ENCODE data around the gene ADAD1.
"Not testable (repeated sequence)": the region's sequence is repeated elsewhere in the genome, so short reads cannot be mapped to it uniquely, and the experiment has no call there.

ADAD1 gene

DNA sequence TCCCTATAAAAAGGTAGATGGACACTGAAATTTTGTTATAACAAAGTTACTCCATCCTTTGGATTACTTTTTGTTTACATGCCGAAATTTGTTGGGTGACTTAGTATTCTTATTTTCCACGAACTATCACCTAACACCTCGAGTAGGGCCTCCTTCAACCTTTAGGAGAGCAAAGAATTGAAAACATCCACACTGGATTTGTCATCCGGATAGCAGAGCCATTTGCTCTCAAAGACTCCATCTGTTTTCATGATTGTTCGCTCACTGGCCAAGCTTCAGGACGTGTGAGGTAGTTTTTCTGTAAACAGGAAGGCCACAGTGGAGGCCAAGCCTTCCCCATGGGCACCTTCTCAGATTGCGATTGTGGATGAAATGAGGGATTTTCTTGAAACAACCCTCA lies at the start of gene ADAD1:
TSS of gene ADAD1 (plus strand) at position 301 of the 400 bp plus-strand sequence. CDS start 1,059 bp downstream, outside the sequence.
- Histone ChIP-seq H3K9ac (ENCODE audit: low read depth, low read length) (no peak within 1 kb of the TSS), H3K9me3 (ENCODE audit: insufficient read depth, low read depth, low read length) (no peaks in the 10 kb centered on the region), H3K27ac (ENCODE audit: low read length) (no peak within 1 kb of the TSS), H3K27me3 (ENCODE audit: insufficient read depth, low read length) (no peaks in the 10 kb centered on the region), H3K4me3 (ENCODE audit: low read length) (no peak within 1 kb of the TSS), H3K4me1 (ENCODE audit: insufficient read depth, low read length) (no peaks in the 10 kb centered on the region), H3K36me3 (ENCODE audit: insufficient read depth, low read depth, low read length) (no peaks in the 10 kb centered on the region)

DNA sequence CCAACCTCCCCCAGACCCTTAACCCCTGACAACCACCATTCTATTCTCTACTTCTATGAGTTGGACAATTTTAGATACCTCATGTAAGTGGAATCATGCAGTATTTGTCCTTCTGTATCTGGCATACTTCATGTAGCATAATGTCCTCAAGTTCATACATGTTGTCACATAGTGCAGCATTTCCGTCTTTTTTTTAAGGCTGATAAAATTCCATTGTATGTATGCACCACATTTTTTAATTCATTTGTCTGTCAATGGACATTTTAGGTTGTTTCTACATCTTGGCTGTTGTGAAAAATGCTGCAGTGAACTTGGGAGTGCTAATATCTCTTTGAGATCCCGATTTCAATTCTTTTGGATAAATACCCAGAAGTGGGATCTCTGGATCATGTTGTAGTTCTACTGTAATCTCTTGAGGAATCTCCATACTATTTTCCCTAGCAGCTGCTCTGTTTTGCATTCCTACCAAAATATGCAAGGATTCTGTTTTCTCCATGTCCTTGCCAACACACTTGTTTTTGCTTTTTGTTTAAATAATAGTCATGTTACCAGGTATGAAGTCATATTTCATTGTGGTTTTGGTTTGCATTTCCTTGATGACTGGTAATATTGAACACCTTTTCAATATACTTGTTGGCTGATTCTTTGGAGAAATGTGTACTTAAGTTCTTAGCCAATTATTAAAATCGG lies 48.8 kb upstream of the ADAD1 start:
- H3K9ac ChIP-seq (ENCODE audit: low read depth, low read length): no peak overlapping the region
- no peak overlapping the region for H3K4me3 ChIP-seq (ENCODE audit: low read length)
- peaks cover 21% of the 10 kb centered on the region for H3K36me3 ChIP-seq (ENCODE audit: insufficient read depth, low read depth, low read length)
- no peaks in the 10 kb centered on the region for H3K4me1 ChIP-seq (ENCODE audit: insufficient read depth, low read length)
- no peak overlapping the region for H3K27ac ChIP-seq (ENCODE audit: low read length)
- H3K27me3 ChIP-seq (ENCODE audit: insufficient read depth, low read length): no peaks in the 10 kb centered on the region
- no peaks in the 10 kb centered on the region for H3K9me3 ChIP-seq (ENCODE audit: insufficient read depth, low read depth, low read length)

DNA sequence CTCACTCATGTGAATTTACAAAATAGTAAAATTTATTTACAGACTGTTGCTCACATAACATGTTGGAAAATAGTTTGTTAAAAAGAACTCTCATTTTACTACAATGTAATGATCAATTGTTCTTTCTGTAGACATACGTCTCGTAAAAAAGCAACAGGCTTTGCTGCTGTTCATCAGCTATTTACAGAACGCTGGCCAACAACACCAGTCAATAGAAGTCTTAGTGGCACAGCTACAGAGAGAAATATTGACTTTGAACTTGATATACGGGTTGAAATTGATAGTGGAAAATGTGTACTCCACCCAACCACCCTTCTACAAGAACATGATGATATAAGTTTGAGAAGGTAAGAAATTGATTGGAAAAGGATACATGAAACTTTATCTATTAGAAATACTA lies 47.6 kb upstream of the ADAD1 start:
- no peaks in the 10 kb centered on the region for H3K27me3 ChIP-seq (ENCODE audit: insufficient read depth, low read length)
- H3K4me3 ChIP-seq (ENCODE audit: low read length): no peak overlapping the region
- H3K4me1 ChIP-seq (ENCODE audit: insufficient read depth, low read length): no peaks in the 10 kb centered on the region
- H3K27ac ChIP-seq (ENCODE audit: low read length): no peak overlapping the region
- H3K9ac ChIP-seq (ENCODE audit: low read depth, low read length): no peak overlapping the region
- peaks cover 28% of the 10 kb centered on the region for H3K36me3 ChIP-seq (ENCODE audit: insufficient read depth, low read depth, low read length)
- H3K9me3 ChIP-seq (ENCODE audit: insufficient read depth, low read depth, low read length): no peaks in the 10 kb centered on the region

DNA sequence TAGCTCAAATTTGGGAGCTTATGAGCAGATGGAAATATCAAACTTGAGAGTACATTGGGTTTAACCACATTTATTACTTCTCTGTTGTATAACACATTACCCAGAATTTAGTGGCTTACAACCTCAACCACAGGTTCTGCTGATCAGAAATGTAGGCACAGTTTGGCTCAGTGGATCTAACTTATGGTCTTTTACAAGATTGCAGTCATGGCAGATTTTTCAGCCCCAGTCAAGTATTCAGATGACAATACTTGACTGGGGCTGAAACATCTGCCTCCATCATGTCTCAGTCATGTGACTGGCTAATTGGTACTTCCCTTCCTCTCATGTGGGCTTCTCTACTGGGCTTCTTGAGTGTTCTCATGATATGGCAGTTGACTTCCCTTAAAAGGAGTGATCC lies 44.0 kb upstream of the ADAD1 start:
- Histone ChIP-seq H3K4me1 (ENCODE audit: insufficient read depth, low read length) (no peaks in the 10 kb centered on the region), H3K36me3 (ENCODE audit: insufficient read depth, low read depth, low read length) (peaks cover 31% of the 10 kb centered on the region), H3K9ac (ENCODE audit: low read depth, low read length) (no peak overlapping the region), H3K27ac (ENCODE audit: low read length) (no peak overlapping the region), H3K27me3 (ENCODE audit: insufficient read depth, low read length) (no peaks in the 10 kb centered on the region), H3K9me3 (ENCODE audit: insufficient read depth, low read depth, low read length) (no peaks in the 10 kb centered on the region), H3K4me3 (ENCODE audit: low read length) (no peak overlapping the region)

DNA sequence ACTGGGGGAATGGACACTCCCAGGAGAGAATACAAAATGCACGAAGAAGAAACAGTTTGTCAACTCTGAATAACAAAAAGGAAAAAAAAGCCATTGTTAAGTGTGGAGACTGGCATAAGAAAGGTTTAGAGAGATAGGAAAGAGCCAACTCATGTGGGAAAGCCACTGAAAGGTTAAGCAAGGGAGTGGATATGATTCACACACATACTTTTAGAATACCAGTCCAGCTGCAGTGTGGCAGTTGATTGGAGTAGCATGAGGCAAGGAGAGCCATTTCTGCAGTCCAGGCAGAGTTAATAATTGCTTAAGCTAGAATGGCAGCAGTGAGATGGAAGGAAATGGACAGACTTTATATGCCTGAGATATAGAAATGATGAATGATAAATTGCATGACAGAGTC lies 36.9 kb upstream of the ADAD1 start:
- no peak overlapping the region for H3K9ac ChIP-seq (ENCODE audit: low read depth, low read length)
- no peaks in the 10 kb centered on the region for H3K4me1 ChIP-seq (ENCODE audit: insufficient read depth, low read length)
- H3K36me3 ChIP-seq (ENCODE audit: insufficient read depth, low read depth, low read length): peaks cover 18% of the 10 kb centered on the region
- no peaks in the 10 kb centered on the region for H3K9me3 ChIP-seq (ENCODE audit: insufficient read depth, low read depth, low read length)
- H3K27me3 ChIP-seq (ENCODE audit: insufficient read depth, low read length): no peaks in the 10 kb centered on the region
- no peak overlapping the region for H3K4me3 ChIP-seq (ENCODE audit: low read length)
- no peak overlapping the region for H3K27ac ChIP-seq (ENCODE audit: low read length)

DNA sequence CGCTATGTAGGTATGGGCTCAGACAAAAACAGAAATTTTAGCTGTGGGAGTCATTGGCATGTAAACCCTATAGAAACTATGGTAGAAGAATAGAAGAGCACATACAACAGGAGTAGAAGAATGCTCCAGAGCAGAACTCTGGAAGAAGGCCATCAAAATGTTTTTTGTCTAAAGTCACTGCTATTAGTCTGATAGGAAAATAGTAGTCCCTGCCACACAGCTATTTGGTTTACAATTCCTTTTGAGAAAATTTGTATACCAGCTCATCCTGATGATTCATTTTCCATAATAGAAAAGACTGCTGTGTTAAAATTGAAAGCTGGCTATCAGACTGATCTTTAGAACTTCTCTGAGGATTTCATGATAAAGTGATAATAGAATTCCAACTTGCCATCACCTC lies 32.8 kb upstream of the ADAD1 start:
- H3K9me3 ChIP-seq (ENCODE audit: insufficient read depth, low read depth, low read length): no peaks in the 10 kb centered on the region
- no peak overlapping the region for H3K9ac ChIP-seq (ENCODE audit: low read depth, low read length)
- no peaks in the 10 kb centered on the region for H3K27me3 ChIP-seq (ENCODE audit: insufficient read depth, low read length)
- no peak overlapping the region for H3K4me3 ChIP-seq (ENCODE audit: low read length)
- peaks cover 49% of the 10 kb centered on the region for H3K36me3 ChIP-seq (ENCODE audit: insufficient read depth, low read depth, low read length)
- H3K4me1 ChIP-seq (ENCODE audit: insufficient read depth, low read length): no peaks in the 10 kb centered on the region
- no peak overlapping the region for H3K27ac ChIP-seq (ENCODE audit: low read length)

DNA sequence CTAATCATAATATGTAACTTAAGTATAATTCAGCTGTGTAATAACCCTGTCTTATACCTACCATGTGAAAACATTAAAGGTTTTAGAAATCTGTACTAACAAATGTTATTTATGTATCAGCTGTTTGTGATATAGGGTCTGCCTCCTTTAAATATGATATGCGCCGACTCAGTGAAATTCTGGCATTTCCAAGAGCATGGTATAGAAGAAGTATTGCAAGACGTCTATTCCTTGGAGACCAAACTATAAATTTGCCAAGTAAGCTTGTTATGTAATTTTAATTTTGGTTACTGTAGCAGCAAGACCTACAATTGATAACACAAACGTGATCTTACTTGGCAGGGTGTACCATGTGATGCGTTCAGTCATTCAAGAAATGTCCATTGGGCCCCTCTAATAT lies 32.3 kb upstream of the ADAD1 start:
- H3K9ac ChIP-seq (ENCODE audit: low read depth, low read length): no peak overlapping the region
- no peak overlapping the region for H3K4me3 ChIP-seq (ENCODE audit: low read length)
- no peak overlapping the region for H3K27ac ChIP-seq (ENCODE audit: low read length)
- H3K9me3 ChIP-seq (ENCODE audit: insufficient read depth, low read depth, low read length): no peaks in the 10 kb centered on the region
- H3K27me3 ChIP-seq (ENCODE audit: insufficient read depth, low read length): no peaks in the 10 kb centered on the region
- H3K36me3 ChIP-seq (ENCODE audit: insufficient read depth, low read depth, low read length): peaks cover 53% of the 10 kb centered on the region
- no peaks in the 10 kb centered on the region for H3K4me1 ChIP-seq (ENCODE audit: insufficient read depth, low read length)

DNA sequence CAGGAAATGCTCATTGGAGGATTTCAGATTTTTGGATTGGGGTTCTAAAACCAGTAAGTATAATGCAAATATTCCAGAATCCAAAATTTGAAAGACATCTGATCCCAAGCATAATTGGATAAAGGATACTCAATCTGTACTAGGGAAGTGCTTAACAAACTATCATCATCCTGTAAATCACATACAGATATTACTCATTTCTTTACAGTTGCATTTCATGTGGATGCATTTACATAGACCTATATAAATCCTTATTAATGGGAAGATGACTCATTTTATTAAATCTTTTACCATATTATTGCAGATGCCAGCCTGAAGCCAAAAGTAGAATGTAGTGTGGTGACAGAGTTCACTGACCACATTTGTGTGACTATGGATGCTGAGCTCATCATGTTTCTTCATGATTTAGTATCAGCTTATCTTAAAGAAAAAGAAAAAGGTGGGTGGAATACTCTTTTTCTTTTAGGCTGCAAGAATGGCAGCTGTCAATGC lies 22.4 kb upstream of the ADAD1 start:
- no peak overlapping the region for H3K27ac ChIP-seq (ENCODE audit: low read length)
- no peaks in the 10 kb centered on the region for H3K9me3 ChIP-seq (ENCODE audit: insufficient read depth, low read depth, low read length)
- H3K9ac ChIP-seq (ENCODE audit: low read depth, low read length): no peak overlapping the region
- H3K36me3 ChIP-seq (ENCODE audit: insufficient read depth, low read depth, low read length): peaks cover 40% of the 10 kb centered on the region
- H3K27me3 ChIP-seq (ENCODE audit: insufficient read depth, low read length): no peaks in the 10 kb centered on the region
- H3K4me3 ChIP-seq (ENCODE audit: low read length): no peak overlapping the region
- no peaks in the 10 kb centered on the region for H3K4me1 ChIP-seq (ENCODE audit: insufficient read depth, low read length)

DNA sequence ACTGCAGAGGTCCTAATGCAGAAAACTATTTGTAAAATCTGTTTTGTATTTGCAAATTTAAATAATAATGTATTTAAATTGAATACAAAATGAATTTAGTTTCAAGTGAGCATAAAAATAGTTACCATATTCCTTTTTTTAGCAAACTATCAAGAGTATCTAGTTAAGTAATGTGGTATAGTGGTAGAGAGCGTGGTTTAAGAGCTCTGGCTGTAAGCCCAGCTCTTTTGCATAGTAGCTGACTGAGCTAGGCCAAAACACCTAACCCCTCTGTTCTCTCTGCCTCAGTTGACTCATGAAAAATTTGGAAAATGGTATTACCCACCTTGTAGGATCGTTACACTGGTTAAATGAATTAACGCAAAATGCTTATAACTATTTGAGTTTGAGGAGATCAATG lies 18.1 kb upstream of the ADAD1 start:
- H3K27ac ChIP-seq (ENCODE audit: low read length): no peak overlapping the region
- no peaks in the 10 kb centered on the region for H3K4me1 ChIP-seq (ENCODE audit: insufficient read depth, low read length)
- H3K27me3 ChIP-seq (ENCODE audit: insufficient read depth, low read length): no peaks in the 10 kb centered on the region
- no peak overlapping the region for H3K4me3 ChIP-seq (ENCODE audit: low read length)
- no peak overlapping the region for H3K9ac ChIP-seq (ENCODE audit: low read depth, low read length)
- H3K36me3 ChIP-seq (ENCODE audit: insufficient read depth, low read depth, low read length): peaks cover 26% of the 10 kb centered on the region
- no peaks in the 10 kb centered on the region for H3K9me3 ChIP-seq (ENCODE audit: insufficient read depth, low read depth, low read length)

DNA sequence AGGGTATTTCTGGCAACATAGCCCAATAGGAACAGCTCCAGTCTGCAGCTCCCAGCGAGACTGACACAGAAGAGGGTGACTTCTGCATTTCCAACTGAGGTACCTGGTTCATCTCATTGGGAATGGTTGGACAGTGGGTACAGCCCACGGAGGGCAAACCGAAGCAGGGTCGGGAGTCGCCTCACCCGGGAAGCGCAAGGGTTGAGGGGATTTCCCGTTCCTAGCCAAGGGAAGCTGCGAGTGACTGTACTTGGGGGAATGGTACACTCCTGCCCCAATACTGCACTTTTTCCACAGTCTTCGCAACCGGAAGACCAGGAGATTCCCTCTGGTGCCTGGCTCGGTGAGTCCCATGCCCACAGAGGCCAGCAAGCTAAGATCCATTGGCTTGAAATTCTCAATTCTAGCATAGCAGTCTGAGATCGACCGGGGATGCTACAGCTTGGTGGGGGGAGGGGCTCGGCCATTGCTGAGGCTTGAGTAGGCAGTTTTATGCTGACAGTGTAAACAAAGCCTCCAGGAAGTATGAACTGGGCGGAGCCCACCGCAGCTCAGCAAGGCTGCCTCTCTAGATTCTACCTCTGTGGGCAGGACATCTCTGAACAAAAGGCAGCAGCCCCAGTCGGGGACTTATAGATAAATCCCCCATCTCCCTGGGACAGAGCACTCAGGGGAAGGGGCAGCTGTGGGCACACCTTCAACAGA lies 14.0 kb upstream of the ADAD1 start:
- Histone ChIP-seq H3K27me3 (ENCODE audit: insufficient read depth, low read length) (no peaks in the 10 kb centered on the region), H3K4me1 (ENCODE audit: insufficient read depth, low read length) (no peaks in the 10 kb centered on the region), H3K4me3 (ENCODE audit: low read length) (no peak overlapping the region), H3K36me3 (ENCODE audit: insufficient read depth, low read depth, low read length) (peaks cover 7% of the 10 kb centered on the region), H3K27ac (ENCODE audit: low read length) (no peak overlapping the region), H3K9me3 (ENCODE audit: insufficient read depth, low read depth, low read length) (no peaks in the 10 kb centered on the region), H3K9ac (ENCODE audit: low read depth, low read length) (no peak overlapping the region)

DNA sequence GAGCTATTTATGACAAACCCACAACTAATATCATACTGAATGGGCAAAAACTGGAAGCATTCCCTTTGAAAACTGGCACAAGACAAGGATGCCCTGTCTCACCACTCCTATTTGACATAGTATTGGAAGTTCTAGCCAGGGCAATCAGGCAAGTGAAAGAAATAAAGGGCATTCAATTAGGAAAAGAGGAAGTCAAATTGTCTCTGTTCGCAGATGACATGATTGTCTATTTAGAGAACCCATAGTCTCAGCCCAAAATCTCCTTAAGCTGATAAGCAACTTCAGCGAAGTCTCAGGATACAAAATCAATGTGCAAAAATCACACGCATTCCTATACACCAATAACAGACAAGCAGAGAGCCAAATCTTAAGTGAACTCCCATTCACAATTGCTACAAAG lies 10.0 kb upstream of the ADAD1 start:
- H3K9me3 ChIP-seq (ENCODE audit: insufficient read depth, low read depth, low read length); H3K4me3 ChIP-seq (ENCODE audit: low read length); H3K27me3 ChIP-seq (ENCODE audit: insufficient read depth, low read length); H3K9ac ChIP-seq (ENCODE audit: low read depth, low read length); H3K36me3 ChIP-seq (ENCODE audit: insufficient read depth, low read depth, low read length); H3K27ac ChIP-seq (ENCODE audit: low read length); H3K4me1 ChIP-seq (ENCODE audit: insufficient read depth, low read length): not testable (repeated sequence)

DNA sequence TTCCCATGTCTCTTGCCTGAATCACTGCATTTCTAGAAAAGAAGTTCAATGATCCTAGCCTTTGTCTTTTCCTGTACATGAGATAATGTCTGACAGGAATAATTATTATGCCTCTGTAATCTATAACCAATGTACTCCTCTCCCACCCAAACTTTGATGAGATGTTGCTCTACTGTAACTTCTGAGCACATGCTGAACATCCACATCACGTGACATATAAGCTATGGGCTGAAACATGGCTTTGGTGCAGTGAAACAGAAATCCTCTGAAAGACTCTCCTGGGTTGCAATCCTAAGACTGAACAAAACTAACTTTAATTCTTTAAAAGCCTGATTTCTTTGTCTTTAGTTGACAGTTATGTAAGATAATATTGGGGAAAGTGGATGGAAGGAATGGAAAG lies 1.5 kb upstream of the ADAD1 start:
- Histone ChIP-seq H3K36me3 (ENCODE audit: insufficient read depth, low read depth, low read length) (no peaks in the 10 kb centered on the region), H3K4me3 (ENCODE audit: low read length) (no peak overlapping the region), H3K4me1 (ENCODE audit: insufficient read depth, low read length) (no peaks in the 10 kb centered on the region), H3K27me3 (ENCODE audit: insufficient read depth, low read length) (no peaks in the 10 kb centered on the region), H3K9me3 (ENCODE audit: insufficient read depth, low read depth, low read length) (no peaks in the 10 kb centered on the region), H3K27ac (ENCODE audit: low read length) (no peak overlapping the region), H3K9ac (ENCODE audit: low read depth, low read length) (no peak overlapping the region)

All from iPS-20b (cell line).